GM21576 (cell line): Measurements from ENCODE around the gene FAM184B.
"Not testable (repeated sequence)": the region's sequence is repeated elsewhere in the genome, so short reads cannot be mapped to it uniquely, and the experiment has no call there.

Source experiments
- ATAC-seq: cut with Tn5 transposase; IDR thresholded peaks from one replicate; pipeline ENCODE4 v1.9.1; 2021; ENCODE audit warnings: mild to moderate bottlenecking, moderate library complexity; ENCODE audit not compliant: unreplicated experiment

Gene FAM184B

GRCh38 chr4:17721496-17722355 is 59.7 kb downstream of the FAM184B start:
- ATAC-seq: no peak

DNA sequence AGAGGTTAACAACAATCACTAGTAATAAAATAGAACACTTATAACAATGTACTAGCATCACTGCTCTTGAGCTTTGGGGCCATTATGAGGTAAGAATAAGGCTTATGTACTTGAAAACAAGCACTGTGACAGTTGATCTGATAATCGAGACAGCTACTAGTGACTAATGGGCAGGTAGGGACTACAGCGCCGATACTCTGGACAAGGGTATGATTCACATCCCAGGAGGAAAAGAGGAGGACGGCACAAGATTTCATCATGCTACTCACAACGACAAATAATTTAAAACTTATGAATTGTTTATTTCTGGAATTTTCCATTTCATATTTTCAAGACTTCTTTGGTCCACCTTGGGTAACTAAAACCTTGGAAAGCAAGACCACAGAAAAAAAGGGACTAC is 62.3 kb downstream of the FAM184B start:
- no peak for ATAC-seq

DNA sequence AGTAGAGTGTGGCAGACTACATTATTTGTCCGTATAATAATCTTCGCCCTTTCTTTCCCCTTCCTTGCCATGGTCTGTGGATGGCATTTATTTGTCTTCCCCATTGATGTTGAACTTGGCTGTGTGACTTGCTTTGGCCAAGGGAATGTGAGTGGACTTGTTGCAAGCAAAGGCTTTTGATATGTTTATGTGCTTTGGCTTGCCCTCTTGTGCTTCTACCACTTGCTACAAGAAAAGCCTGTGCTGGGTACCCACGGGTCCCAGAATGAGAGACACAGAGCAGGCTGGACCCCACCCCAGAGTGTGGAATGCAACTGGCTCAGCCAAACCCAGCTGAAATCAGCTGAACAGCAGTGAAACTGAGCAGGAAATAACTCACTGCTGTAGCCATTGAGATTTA is 63.0 kb downstream of the FAM184B start:
- ATAC-seq: no peak

- ATAC-seq: no peak
Measured at GRCh38 chr4:17717301-17717700, 64.1 kb downstream of the FAM184B start.

GRCh38 chr4:17715511-17715910 is 65.9 kb downstream of the FAM184B start:
- ATAC-seq: no peak

DNA sequence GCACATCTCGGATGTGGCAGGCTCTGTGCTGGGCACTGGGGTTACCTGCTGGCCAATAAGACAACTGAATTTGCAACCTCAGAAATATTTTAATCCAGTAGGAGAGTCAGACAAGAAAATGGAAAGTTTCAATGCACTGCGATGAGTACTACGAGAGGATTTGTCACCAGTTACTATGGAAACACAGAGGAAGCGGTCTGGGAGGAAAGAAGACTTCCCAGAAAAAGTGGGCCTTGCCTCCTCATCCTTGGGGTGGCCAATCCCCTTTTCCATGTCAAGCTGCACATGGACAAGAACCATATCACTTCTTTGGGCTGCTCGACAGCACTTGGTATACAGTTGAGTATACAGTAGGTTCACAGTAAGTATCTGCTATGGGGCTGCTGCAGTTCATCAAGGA is 67.6 kb downstream of the FAM184B start:
- ATAC-seq: no peak

- no peak for ATAC-seq
Measured at GRCh38 chr4:17712166-17712565, 69.3 kb downstream of the FAM184B start.

GRCh38 chr4:17711206-17711605 is 70.2 kb downstream of the FAM184B start:
- not testable (repeated sequence) for ATAC-seq

GRCh38 chr4:17709763-17710068 is 71.7 kb downstream of the FAM184B start:
- ATAC-seq: no peak

DNA sequence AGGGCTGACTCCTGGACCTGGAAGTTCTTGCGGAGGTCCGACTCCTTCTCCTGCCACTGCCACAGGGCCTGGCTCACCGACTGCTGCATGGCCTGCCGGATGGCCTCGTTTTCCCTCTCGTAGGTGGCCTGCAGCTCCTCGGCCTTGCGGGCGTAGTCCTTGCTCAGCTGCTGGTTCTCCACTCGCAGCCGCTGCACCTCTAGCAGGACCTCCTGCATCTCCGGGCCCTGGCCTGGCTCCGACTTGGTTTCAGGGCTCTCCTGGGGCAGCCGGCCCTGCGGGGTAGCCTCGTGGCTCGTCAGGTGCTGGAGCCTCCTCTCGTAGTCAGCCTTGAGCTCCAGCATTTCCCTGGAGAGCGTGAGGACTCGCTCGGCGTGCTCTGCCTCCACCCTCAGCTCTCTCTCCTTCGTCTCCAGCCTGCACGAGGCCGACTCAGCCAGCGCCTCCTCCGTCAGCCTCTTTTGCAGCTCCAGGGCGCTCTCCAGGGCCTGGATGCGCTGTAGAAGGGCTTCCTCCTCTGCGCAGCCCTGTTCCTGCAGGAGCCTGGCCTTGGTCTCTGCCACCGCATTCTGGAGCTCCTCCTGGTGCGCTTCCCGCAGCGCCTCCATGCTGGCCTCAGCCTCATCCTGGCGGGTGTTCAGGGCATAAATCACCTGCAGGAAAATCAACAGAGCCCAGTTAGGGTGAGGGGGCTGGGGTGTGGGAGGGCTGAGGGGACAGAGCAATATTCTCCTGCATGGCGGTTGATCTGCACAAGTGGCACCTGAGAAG is 72.2 kb downstream of the FAM184B start:
- ATAC-seq: no peak

- no peak for ATAC-seq
Measured at GRCh38 chr4:17707671-17708070, 73.8 kb downstream of the FAM184B start.

DNA sequence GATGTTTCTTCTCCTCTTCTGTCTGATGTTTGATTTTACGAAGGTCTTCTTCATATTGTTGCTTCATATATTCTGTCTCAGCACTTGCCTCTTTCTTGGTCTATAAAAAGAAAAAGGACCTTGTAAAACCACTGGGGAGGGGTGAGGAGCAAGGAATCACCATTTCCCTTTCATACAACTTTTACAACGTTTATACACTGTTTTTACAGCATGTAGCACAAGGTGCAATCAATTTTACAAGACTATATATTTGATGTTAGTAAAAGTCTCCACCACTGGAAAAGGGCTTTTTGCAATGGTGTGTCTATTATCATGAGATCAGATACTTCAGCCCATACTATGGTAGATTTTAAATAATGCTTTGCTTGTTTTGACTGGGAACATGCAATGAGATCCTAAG is 76.3 kb downstream of the FAM184B start:
- ATAC-seq: no peak

GRCh38 chr4:17704020-17704650 is 77.3 kb downstream of the FAM184B start:
- ATAC-seq: no peak

GRCh38 chr4:17702641-17703040 is 78.8 kb downstream of the FAM184B start:
- no peak for ATAC-seq

- ATAC-seq: no peak
Measured at GRCh38 chr4:17701882-17702281, 79.5 kb downstream of the FAM184B start.

- ATAC-seq: no peak
Measured at GRCh38 chr4:17701138-17701839, 80.1 kb downstream of the FAM184B start.

GRCh38 chr4:17699380-17699779 is 82.0 kb downstream of the FAM184B start:
- ATAC-seq: no peak

GRCh38 chr4:17698116-17698515 is 83.3 kb downstream of the FAM184B start:
- ATAC-seq: no peak

GRCh38 chr4:17695341-17695740 is 86.1 kb downstream of the FAM184B start:
- ATAC-seq: no peak

DNA sequence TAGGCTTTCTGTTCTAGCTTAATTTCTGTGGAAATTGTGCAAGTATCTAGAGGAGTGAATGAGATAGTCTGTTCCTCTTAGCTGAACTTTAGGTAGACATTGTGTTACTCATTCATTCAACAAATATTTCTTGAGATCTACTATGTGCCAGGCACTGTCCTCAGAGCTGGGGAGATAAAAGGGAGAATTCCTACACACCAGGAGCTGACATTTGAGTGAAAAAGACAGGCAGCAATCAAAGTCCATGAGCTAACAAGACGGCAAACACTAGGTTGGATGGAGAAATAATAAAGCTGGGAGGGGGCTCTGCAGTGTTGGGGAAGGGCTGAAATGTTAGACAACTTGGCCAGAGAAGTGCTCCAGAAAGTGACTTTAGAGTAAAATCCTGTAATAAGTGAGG is 86.9 kb downstream of the FAM184B start:
- no peak for ATAC-seq

GRCh38 chr4:17690898-17691297 is 90.5 kb downstream of the FAM184B start:
- ATAC-seq: no peak
